ENCODE results near the gene PLEKHB1.

DNA sequence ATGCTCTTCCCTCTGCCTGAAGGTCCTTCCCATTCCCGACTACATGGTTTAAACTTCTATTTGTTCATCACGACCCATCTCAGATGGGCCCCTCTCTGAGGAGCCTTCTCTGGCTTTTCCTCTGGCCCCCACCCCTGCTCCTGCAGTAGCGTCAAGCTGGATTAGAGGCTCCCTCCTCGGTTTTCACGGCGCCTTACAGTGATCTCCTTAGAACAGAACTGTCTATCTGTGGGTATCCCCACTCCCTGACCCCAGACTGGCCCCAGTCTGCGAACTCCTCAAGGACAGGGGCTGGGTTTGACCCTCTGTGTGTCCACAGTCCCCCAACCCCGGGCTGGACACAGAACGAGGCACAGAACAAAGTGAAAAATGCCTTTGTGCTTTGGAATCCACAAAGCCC, 2.8 kb downstream of the PLEKHB1 start:
- TF ChIP-seq, protein P1, sequence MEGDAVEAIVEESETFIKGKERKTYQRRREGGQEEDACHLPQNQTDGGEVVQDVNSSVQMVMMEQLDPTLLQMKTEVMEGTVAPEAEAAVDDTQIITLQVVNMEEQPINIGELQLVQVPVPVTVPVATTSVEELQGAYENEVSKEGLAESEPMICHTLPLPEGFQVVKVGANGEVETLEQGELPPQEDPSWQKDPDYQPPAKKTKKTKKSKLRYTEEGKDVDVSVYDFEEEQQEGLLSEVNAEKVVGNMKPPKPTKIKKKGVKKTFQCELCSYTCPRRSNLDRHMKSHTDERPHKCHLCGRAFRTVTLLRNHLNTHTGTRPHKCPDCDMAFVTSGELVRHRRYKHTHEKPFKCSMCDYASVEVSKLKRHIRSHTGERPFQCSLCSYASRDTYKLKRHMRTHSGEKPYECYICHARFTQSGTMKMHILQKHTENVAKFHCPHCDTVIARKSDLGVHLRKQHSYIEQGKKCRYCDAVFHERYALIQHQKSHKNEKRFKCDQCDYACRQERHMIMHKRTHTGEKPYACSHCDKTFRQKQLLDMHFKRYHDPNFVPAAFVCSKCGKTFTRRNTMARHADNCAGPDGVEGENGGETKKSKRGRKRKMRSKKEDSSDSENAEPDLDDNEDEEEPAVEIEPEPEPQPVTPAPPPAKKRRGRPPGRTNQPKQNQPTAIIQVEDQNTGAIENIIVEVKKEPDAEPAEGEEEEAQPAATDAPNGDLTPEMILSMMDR (IDR thresholded peaks at IDR 0.05 in 2 of 3, conservative IDR thresholded peaks at IDR 0.05 in 1 of 3; ENCODE audit: borderline replicate concordance in 1 of 3, insufficient read depth in 1 of 3, low read depth in 2 of 3, low read length in 2 of 3) = no peak
- TF ChIP-seq SIN3A (IDR thresholded peaks at IDR 0.05; ENCODE audit: low read depth) = no peak
- TF ChIP-seq POLR2A (IDR thresholded peaks at IDR 0.05; ENCODE audit: borderline replicate concordance, extremely low read depth, insufficient read depth, insufficient read length) = no peak
- TF ChIP-seq EZH2 (IDR thresholded peaks at IDR 0.05) = no peak
- TF ChIP-seq EZH2phosphoT487 (IDR thresholded peaks at IDR 0.05; ENCODE audit: borderline replicate concordance) = no peak
- no peak for TF ChIP-seq ZNF274 (IDR thresholded peaks at IDR 0.05; ENCODE audit: low read depth, low read length)
- no peak for TF ChIP-seq CBX3 (IDR thresholded peaks at IDR 0.05; ENCODE audit: low read depth)
- TF ChIP-seq, protein P2, sequence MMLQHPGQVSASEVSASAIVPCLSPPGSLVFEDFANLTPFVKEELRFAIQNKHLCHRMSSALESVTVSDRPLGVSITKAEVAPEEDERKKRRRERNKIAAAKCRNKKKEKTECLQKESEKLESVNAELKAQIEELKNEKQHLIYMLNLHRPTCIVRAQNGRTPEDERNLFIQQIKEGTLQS (IDR thresholded peaks at IDR 0.05) = no peak
- TF ChIP-seq ZBTB33 (IDR thresholded peaks at IDR 0.05; ENCODE audit: extremely low read depth, insufficient replicate concordance, low read length) = no peak
- no peak for TF ChIP-seq REST (IDR thresholded peaks at IDR 0.05; ENCODE audit: low read depth)
- TF ChIP-seq POLR2AphosphoS5 (IDR thresholded peaks at IDR 0.05; ENCODE audit: low read depth, low read length) = no peak
- no peak for TF ChIP-seq SRF (IDR thresholded peaks at IDR 0.05; ENCODE audit: low read depth)
- TF ChIP-seq, protein P3, sequence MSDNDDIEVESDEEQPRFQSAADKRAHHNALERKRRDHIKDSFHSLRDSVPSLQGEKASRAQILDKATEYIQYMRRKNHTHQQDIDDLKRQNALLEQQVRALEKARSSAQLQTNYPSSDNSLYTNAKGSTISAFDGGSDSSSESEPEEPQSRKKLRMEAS (IDR thresholded peaks at IDR 0.05) = no peak
- TF ChIP-seq YY1 (IDR thresholded peaks at IDR 0.05; ENCODE audit: extremely low read depth, insufficient replicate concordance, low read depth, low read length) = no peak

Measured in HCT116 (cell line).